Mucosa of rectum (tissue), 2 donors: ENCODE data around the gene PATJ.
"Not testable (repeated sequence)": the region's sequence is repeated elsewhere in the genome, so short reads cannot be mapped to it uniquely, and the experiment has no call there.

ENCODE experiments used
- H3K27ac ChIP-seq, 2 donors: one replicate each; pipeline ENCODE4 v1.7.0; 2013; ENCODE audit warnings: inconsistent platforms in 2 of 2, low read depth in 2 of 2, low read length in 2 of 2
- H3K27me3 ChIP-seq, 2 donors: one replicate each; pipeline ENCODE4 v1.7.0; 2013; ENCODE audit warnings: low read length in 2 of 2; ENCODE audit not compliant: control insufficient read depth in 2 of 2, insufficient read depth in 2 of 2
- H3K36me3 ChIP-seq, 2 donors: one replicate each; pipeline ENCODE4 v1.7.0; 2013; ENCODE audit warnings: low read length in 2 of 2; ENCODE audit not compliant: control insufficient read depth in 2 of 2, insufficient read depth in 2 of 2
- H3K4me1 ChIP-seq, 2 donors: one replicate each; pipeline ENCODE4 v1.7.0; 2013; ENCODE audit warnings: low read length in 2 of 2, mild to moderate bottlenecking in 1 of 2; ENCODE audit not compliant: control insufficient read depth in 2 of 2, insufficient read depth in 2 of 2
- H3K4me3 ChIP-seq, 2 donors: one replicate each; pipeline ENCODE4 v1.7.0; 2013; ENCODE audit warnings: low read length in 2 of 2
- H3K9ac ChIP-seq, 2 donors: one replicate each; pipeline ENCODE4 v1.7.0; 2013; ENCODE audit warnings: low read length in 2 of 2, low read depth in 1 of 2, mild to moderate bottlenecking in 1 of 2
- H3K9me3 ChIP-seq, 2 donors: one replicate each; pipeline ENCODE4 v1.7.0; 2013; ENCODE audit warnings: low read length in 2 of 2; ENCODE audit not compliant: control insufficient read depth in 2 of 2
- donor health status: healthy.
- donor health status: Normal muscosa, but diverticular disease.

The PATJ gene

GRCh38 chr1:61818992-61819391, 76.7 kb downstream of the PATJ start:
- Histone ChIP-seq H3K36me3 (peaks cover 17 to 43% of the 10 kb centered on the region in 2 donors), H3K4me1 (no peaks in the 10 kb centered on the region), H3K27ac (no peak overlapping the region), H3K9me3 (no peaks in the 10 kb centered on the region), H3K4me3 (no peak overlapping the region), H3K27me3 (no peaks in the 10 kb centered on the region), H3K9ac (no peak overlapping the region)

DNA sequence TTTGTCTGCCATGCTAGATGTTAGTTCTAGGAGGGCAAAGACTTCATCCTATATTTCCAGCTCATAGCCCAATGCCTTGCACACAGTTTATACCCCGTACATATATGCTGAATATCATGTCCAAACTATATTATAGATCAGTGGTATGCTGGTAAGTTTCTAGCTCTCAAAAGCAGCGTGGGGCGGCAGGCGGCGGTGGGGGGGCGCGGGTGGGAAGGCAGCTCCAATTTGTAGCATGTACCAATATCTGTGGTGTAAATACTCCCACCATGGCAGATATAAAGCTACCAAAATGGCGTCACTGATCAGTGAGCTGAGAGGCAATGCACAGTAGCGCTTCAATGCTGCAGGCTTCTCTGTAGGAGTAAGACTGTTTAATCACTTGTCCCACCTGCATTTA, 77.1 kb downstream of the PATJ start:
- Histone ChIP-seq H3K4me3 (no peak overlapping the region), H3K27me3 (no peaks in the 10 kb centered on the region), H3K9ac (no peak overlapping the region), H3K9me3 (no peaks in the 10 kb centered on the region), H3K27ac (no peak overlapping the region), H3K4me1 (no peaks in the 10 kb centered on the region), H3K36me3 (peaks cover 19 to 43% of the 10 kb centered on the region in 2 donors)

DNA sequence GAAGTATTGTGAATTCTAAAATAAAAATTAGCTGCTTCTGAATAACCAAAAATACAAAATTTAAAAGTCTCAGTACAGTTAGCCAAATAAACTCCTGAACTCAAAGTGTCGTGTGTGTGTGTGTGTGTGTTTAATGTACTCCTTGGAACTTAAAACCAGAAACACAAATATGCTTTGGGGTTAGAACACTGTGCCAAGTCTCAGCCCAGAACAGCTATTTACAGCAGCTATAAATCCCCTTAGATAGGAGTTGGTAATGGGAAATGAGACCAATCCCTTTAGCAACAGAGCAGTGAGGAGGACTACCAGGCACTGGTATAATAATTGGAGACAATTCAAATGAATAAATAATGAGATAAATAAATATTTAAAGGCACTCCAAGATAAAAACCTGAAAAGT, 83.1 kb downstream of the PATJ start:
- no peak overlapping the region for H3K27ac ChIP-seq
- no peak overlapping the region for H3K4me3 ChIP-seq
- no peaks in the 10 kb centered on the region for H3K27me3 ChIP-seq
- peaks cover 45 to 50% of the 10 kb centered on the region in 2 donors for H3K36me3 ChIP-seq
- H3K9me3 ChIP-seq: no peaks in the 10 kb centered on the region
- H3K9ac ChIP-seq: no peak overlapping the region
- H3K4me1 ChIP-seq: no peaks in the 10 kb centered on the region

- no peaks in the 10 kb centered on the region for H3K27me3 ChIP-seq
- no peak overlapping the region for H3K9ac ChIP-seq
- H3K9me3 ChIP-seq: no peaks in the 10 kb centered on the region
- no peak overlapping the region for H3K4me3 ChIP-seq
- no peaks in the 10 kb centered on the region for H3K4me1 ChIP-seq
- no peak overlapping the region for H3K27ac ChIP-seq
- H3K36me3 ChIP-seq: peaks cover 31 to 34% of the 10 kb centered on the region in 2 donors
Observed at GRCh38 chr1:61828805-61829204, 86.5 kb downstream of the PATJ start.

GRCh38 chr1:61836649-61837048, 94.4 kb downstream of the PATJ start:
- no peak overlapping the region for H3K4me3 ChIP-seq
- no peak overlapping the region for H3K27ac ChIP-seq
- no peaks in the 10 kb centered on the region for H3K27me3 ChIP-seq
- H3K9ac ChIP-seq: no peak overlapping the region
- no peaks in the 10 kb centered on the region for H3K4me1 ChIP-seq
- no peaks in the 10 kb centered on the region for H3K9me3 ChIP-seq
- H3K36me3 ChIP-seq: peaks cover 3 to 17% of the 10 kb centered on the region in 2 donors

DNA sequence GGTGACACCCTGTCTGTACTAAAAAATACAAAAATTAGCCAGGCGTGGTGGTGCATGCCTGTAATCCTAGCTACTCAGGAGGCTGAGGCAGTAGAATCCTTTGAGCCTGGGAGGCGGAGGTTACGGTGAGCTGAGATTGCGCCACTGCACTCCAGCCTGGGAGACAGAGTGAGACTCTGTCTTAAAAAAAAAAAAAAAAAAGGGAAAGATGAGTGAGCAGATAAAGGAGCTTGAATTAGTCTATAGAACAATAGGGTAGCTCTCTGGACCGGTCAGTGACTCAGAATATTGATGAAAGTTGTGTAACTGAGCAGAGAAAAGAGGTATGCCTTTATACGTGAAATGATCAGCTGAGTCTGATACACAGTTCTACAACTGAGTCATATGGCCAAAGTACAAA, 95.3 kb downstream of the PATJ start:
- peaks cover 0 to 17% of the 10 kb centered on the region in 2 donors for H3K36me3 ChIP-seq
- H3K4me3 ChIP-seq, H3K27me3 ChIP-seq, H3K9ac ChIP-seq, H3K4me1 ChIP-seq, H3K9me3 ChIP-seq, H3K27ac ChIP-seq: not testable (repeated sequence)

GRCh38 chr1:61839679-61840078, 97.4 kb downstream of the PATJ start:
- H3K27ac ChIP-seq: no peak overlapping the region
- no peaks in the 10 kb centered on the region for H3K9me3 ChIP-seq
- H3K4me1 ChIP-seq: no peaks in the 10 kb centered on the region
- H3K27me3 ChIP-seq: no peaks in the 10 kb centered on the region
- no peak overlapping the region for H3K4me3 ChIP-seq
- no peak overlapping the region for H3K9ac ChIP-seq
- H3K36me3 ChIP-seq: peaks cover 0 to 10% of the 10 kb centered on the region in 2 donors

DNA sequence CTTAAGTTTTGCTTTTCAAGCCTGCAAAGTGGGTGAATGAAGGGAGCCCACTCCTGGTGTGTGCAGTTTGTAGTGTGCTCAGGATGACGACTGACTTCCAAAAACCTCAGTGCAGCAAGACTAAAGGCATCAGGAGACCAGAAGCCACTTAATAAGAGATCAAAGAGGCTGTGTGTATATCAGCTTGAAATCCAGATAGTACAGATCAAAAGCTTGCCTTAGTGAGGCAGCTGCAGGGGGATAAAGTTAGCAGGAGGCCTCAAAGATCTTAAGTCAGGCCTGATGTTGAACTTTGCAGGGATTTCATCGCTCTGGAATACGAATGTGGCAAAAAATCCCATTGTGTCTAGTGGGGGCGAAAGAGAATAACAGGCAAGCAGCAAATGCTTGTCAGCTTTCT, 99.8 kb downstream of the PATJ start:
- no peaks in the 10 kb centered on the region for H3K9me3 ChIP-seq
- H3K9ac ChIP-seq: no peak overlapping the region
- H3K4me1 ChIP-seq: no peaks in the 10 kb centered on the region
- no peaks in the 10 kb centered on the region for H3K27me3 ChIP-seq
- H3K27ac ChIP-seq: no peak overlapping the region
- no peak overlapping the region for H3K4me3 ChIP-seq
- H3K36me3 ChIP-seq: peaks cover 0 to 4% of the 10 kb centered on the region in 2 donors

GRCh38 chr1:61842863-61843514, 100.7 kb downstream of the PATJ start:
- no peak overlapping the region for H3K27ac ChIP-seq
- H3K27me3 ChIP-seq: no peaks in the 10 kb centered on the region
- H3K4me3 ChIP-seq: no peak overlapping the region
- no peak overlapping the region for H3K9ac ChIP-seq
- H3K36me3 ChIP-seq: peaks cover 0 to 4% of the 10 kb centered on the region in 2 donors
- H3K4me1 ChIP-seq: no peaks in the 10 kb centered on the region
- H3K9me3 ChIP-seq: no peaks in the 10 kb centered on the region

DNA sequence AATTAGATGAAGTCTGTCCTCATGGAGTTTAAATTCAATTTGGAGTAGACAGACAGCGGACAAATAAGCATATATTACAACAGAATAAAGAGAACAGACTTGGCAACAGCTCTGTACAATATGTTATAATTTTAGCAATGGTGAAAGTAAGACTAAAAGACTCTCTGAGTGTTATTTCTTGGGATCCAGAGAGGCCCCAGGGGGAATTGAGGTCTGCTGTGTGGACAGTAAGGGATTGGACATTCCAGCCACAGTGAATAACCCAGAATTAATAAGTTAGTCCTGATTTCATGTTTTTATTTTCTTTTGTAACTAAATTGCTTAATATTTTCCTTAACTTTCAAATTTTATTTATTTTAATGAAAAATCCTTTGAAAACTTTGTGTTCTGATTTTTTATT, 101.7 kb downstream of the PATJ start:
- Histone ChIP-seq H3K27me3 (no peaks in the 10 kb centered on the region), H3K9ac (no peak overlapping the region), H3K4me1 (no peaks in the 10 kb centered on the region), H3K9me3 (no peaks in the 10 kb centered on the region), H3K4me3 (no peak overlapping the region), H3K27ac (no peak overlapping the region), H3K36me3 (peaks cover 2 to 4% of the 10 kb centered on the region in 2 donors)

- not testable (repeated sequence) for H3K27ac ChIP-seq, H3K4me1 ChIP-seq, H3K36me3 ChIP-seq, H3K9ac ChIP-seq, H3K4me3 ChIP-seq, H3K9me3 ChIP-seq, H3K27me3 ChIP-seq
Observed at GRCh38 chr1:61844664-61845063, 102.4 kb downstream of the PATJ start.
